Measurements from ENCODE around the gene NAT16. TPM values are rescaled to one million over a fixed set of nuclear protein-coding genes. Genes with fewer than 3 reads are reported as not detected.

NAT16 gene
- total and polyA plus RNA-seq, 2 experiments from 2014 or later = 0.21 to 0.31 TPM

GRCh38 chr7:101123703-101124068 is 56.4 kb downstream of the NAT16 start:
- H3K4me1 ChIP-seq (ENCODE audit: insufficient read depth) = peaks cover 42% of the 10 kb centered on the region; the same call in 1 of the 2 replicates
- no peaks in the 10 kb centered on the region for H3K36me3 ChIP-seq (ENCODE audit: insufficient read depth)
- peaks cover 8% of the 10 kb centered on the region for H3K9me3 Mint-ChIP-seq
- no peak overlapping the region for H3K4me2 ChIP-seq
- H3K27me3 Mint-ChIP-seq (ENCODE audit: insufficient read depth, low read depth, poor library complexity) = peaks cover 26% of the 10 kb centered on the region
- peaks cover 32% of the 10 kb centered on the region for H3K4me1 Mint-ChIP-seq
- H3K27me3 ChIP-seq (ENCODE audit: insufficient read depth) = no peaks in the 10 kb centered on the region
- no peak overlapping the region for H3K27ac ChIP-seq (ENCODE audit: low read depth)
- DNase-seq (ENCODE audit: low spot score) (no peak), ATAC-seq (no peak)
- H3K79me2 ChIP-seq (replicated peaks; ENCODE audit: insufficient read depth) = no peaks in the 10 kb centered on the region
- no peaks in the 10 kb centered on the region for H3K9me2 ChIP-seq (ENCODE audit: insufficient read depth)
- H3F3A ChIP-seq (replicated peaks; ENCODE audit: low read depth) = 0 out of 2 replicates have a peak, but pooled peaks cover 10% of the 10 kb centered on the region
- no peak overlapping the region for H3K27ac Mint-ChIP-seq
- peaks cover 10% of the 10 kb centered on the region; the same call in 1 of the 3 replicates for H3K36me3 Mint-ChIP-seq (ENCODE audit: low read depth)
- no peak for TF ChIP-seq ZNF114 (CRISPR knock-in tag; IDR thresholded peaks at IDR 0.05)
- no peak for TF ChIP-seq STAT1 (IDR thresholded peaks at IDR 0.05; ENCODE audit: unreplicated experiment)
- no peak for TF ChIP-seq NANOG (IDR thresholded peaks at IDR 0.05; ENCODE audit: borderline replicate concordance)
- no peak for TF ChIP-seq EZH2 (IDR thresholded peaks at IDR 0.05; ENCODE audit: low read depth, unreplicated experiment)
- TF ChIP-seq ETS1 (IDR thresholded peaks at IDR 0.05) = no peak
- TF ChIP-seq ZNF462 (CRISPR knock-in tag; IDR thresholded peaks at IDR 0.05) = no peak
- no peak for TF ChIP-seq CREB1 (CRISPR knock-in tag; IDR thresholded peaks at IDR 0.05; ENCODE audit: low read depth)
- no peak for TF ChIP-seq POLR2AphosphoS5 (IDR thresholded peaks at IDR 0.05; ENCODE audit: low read depth)
- no peak overlapping the region for H2AFZ ChIP-seq
- no peak overlapping the region for H3K4me3 Mint-ChIP-seq
- H3K4me3 ChIP-seq = no peak overlapping the region
- no peaks in the 10 kb centered on the region for H4K20me1 ChIP-seq (replicated peaks; ENCODE audit: insufficient read depth)
